22Rv1 (cell line): ENCODE measurements around the gene GRP.

Experiments
- ZFX ChIP-seq: fragments of 450-650 bp; IDR thresholded peaks from 2 replicates; pipeline ENCODE4 v1.6.1; 2017; ENCODE audit warnings: antibody characterized with exemption, borderline replicate concordance
- TF ChIP-seq, protein P1 (sequence below): fragments of 450-650 bp; IDR thresholded peaks from 2 replicates; pipeline ENCODE4 v1.5.1; 2017; ENCODE audit warnings: mild to moderate bottlenecking

DNA sequence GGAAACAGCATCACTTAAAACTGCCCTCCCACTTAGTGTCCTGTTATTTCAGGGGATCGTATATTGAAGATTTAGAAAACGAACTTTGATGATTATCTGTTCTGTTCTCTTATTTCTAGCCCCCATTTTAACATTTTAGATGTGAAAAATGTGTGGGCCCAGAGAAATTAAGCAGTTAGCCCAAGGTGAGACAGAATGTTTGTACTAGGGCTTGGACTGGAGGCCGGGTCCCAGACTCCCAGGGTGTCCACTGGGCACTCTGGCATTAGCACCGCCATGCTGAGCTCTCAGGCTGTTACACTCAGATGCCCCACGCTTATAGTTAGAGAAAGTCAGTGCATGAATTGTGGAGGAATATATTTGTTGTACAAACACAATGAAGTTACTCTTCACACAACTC, 58.8 kb downstream of the GRP start:
- TF ChIP-seq, protein P1, sequence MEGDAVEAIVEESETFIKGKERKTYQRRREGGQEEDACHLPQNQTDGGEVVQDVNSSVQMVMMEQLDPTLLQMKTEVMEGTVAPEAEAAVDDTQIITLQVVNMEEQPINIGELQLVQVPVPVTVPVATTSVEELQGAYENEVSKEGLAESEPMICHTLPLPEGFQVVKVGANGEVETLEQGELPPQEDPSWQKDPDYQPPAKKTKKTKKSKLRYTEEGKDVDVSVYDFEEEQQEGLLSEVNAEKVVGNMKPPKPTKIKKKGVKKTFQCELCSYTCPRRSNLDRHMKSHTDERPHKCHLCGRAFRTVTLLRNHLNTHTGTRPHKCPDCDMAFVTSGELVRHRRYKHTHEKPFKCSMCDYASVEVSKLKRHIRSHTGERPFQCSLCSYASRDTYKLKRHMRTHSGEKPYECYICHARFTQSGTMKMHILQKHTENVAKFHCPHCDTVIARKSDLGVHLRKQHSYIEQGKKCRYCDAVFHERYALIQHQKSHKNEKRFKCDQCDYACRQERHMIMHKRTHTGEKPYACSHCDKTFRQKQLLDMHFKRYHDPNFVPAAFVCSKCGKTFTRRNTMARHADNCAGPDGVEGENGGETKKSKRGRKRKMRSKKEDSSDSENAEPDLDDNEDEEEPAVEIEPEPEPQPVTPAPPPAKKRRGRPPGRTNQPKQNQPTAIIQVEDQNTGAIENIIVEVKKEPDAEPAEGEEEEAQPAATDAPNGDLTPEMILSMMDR = no peak
- no peak for TF ChIP-seq ZFX
